GM13977 (cell line): Measurements from ENCODE around the gene ALDH3A1.

Source experiments
- DNase-seq: peaks from one replicate; pipeline ENCODE4 v3.0.0; 2012; ENCODE audit warnings: low spot score
- CTCF ChIP-seq: IDR thresholded peaks from 2 replicates; pipeline ENCODE4 v1.5.1; 2012; ENCODE audit warnings: mild to moderate bottlenecking, control low read depth; ENCODE audit not compliant: insufficient read depth; ENCODE audit errors: extremely low read depth, missing control alignments
- in situ Hi-C: fragments of 300-500 bp; cut with MboI; formaldehyde crosslinking; loops from one replicate; pipeline ENCODE4 v1.12.0; 2022; ENCODE audit warnings: low sequenced_read_pairs, low pct_unique_long_range_greater_than_20kb, mixed read lengths, inconsistent platforms; ENCODE audit not compliant: unreplicated experiment

ALDH3A1 gene

GRCh38 chr17:19747159-19747719, 859 bp downstream of the ALDH3A1 start:
- in situ Hi-C loops: no loop called here
- no peak for DNase-seq
- TF ChIP-seq CTCF: no peak

- DNase-seq: no peak
- in situ Hi-C loops: no loop called here
- no peak for TF ChIP-seq CTCF
Observed at GRCh38 chr17:19746517-19746916, 1.6 kb downstream of the ALDH3A1 start.

GRCh38 chr17:19744922-19745757, 3.0 kb downstream of the ALDH3A1 start:
- peak; percentile 98 for TF ChIP-seq CTCF
- DNase-seq: peak; percentile 92
- in situ Hi-C loops: no loop called here

GRCh38 chr17:19744492-19744891, 3.6 kb downstream of the ALDH3A1 start:
- in situ Hi-C loops: no loop called here
- DNase-seq: peak; percentile 58
- no peak for TF ChIP-seq CTCF

GRCh38 chr17:19743101-19744100, 4.7 kb downstream of the ALDH3A1 start:
- in situ Hi-C loops: no loop called here
- no peak for TF ChIP-seq CTCF
- DNase-seq: no peak

GRCh38 chr17:19742495-19742894, 5.6 kb downstream of the ALDH3A1 start:
- no peak for DNase-seq
- no peak for TF ChIP-seq CTCF
- in situ Hi-C loops: no loop called here
